Head of caudate nucleus (tissue), 42 donors: Measurements from ENCODE around the gene POR.

Experiments
- DNase-seq, 42 donors: peaks; one replicate each; pipeline versions ENCODE4 v3.0.0 to v3.0.0-alpha.2; 2020 to 2021; ENCODE audit warnings: mixed read lengths in 7 of 42
- intact Hi-C: fragments of 100-400 bp; cut with DNase I; formaldehyde crosslinking; loops from one replicate; pipeline ENCODE4 v1.15.0; 2022

The POR gene

DNA sequence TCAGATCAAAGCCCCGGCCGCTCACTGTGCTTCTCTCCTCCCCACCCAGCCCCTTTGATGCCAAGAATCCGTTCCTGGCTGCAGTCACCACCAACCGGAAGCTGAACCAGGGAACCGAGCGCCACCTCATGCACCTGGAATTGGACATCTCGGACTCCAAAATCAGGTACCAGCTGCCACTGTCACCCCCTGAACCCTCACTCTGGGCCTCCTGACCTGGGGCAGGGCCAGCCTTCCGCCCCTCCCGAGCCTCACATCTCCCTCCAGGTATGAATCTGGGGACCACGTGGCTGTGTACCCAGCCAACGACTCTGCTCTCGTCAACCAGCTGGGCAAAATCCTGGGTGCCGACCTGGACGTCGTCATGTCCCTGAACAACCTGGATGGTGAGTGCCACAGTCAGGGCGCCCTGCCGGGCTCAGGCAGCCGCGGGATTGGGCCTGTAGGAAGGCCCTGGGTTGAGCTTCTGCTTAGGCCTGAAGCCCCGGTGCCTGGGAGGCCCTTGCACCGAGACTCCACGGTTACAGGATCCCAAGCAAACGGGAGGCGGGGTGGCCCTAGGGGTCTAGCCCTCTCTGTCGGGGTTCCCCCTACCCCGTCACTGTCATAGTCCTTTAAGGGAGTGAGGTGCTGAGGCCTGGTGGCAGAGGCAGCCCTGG is 68.6 kb downstream of the POR start:
- no peak for DNase-seq
- intact Hi-C loops, result no loop called here

DNA sequence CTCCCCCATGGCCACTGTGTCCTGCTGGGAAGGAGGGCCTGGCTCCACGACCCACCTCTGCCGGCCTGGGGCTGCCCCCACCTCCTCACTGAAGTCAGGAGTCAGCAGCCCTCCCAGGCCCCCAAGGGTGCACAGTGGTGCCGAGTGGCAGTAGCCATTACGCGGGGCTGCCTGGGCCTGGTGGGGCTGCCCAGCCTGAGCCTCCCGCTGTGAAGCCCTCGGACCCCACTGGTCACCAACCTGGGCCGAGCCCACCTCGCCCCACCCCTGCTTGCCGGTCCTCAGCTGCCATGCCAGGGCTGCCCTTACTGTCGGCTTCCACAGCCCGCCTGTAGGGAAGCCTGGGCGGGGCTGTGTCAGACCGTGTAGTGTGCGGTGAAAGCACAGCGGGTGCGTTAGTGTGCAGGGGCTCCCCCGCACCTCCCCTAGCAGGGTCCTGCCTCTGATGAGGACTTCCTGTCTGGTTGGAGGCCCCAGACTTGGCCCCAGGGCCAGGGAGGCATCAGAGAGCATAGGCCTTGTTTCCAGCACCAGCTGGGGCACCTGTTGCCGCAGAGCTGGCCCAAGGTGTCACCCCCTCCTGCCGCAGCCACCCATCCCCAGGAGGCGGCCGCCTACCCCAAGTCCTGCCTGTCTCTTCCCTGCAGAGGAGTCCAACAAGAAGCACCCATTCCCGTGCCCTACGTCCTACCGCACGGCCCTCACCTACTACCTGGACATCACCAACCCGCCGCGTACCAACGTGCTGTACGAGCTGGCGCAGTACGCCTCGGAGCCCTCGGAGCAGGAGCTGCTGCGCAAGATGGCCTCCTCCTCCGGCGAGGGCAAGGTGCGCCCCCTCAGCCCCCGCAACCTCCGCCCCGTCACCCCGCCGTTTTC is 69.4 kb downstream of the POR start:
- DNase-seq, result no peak
- intact Hi-C loops, result no loop called here

DNA sequence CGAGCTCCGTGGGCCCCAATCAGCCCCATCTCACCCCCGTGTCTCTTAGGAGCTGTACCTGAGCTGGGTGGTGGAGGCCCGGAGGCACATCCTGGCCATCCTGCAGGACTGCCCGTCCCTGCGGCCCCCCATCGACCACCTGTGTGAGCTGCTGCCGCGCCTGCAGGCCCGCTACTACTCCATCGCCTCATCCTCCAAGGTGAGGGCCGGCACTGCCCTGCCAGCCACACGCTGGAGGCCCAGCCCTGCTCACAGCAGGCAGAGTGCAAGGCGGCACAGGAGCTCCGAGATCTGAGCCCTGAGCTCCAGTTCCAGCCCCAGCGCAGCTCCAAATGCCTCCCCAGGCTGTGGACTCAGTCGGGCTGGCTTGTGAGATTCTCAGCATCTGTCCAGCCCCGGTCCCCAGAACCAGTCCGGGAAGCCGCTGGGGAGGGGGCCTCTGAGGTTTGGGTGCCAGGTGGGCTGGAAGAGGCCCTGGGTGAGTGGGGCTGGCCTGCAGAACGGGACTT is 70.1 kb downstream of the POR start:
- intact Hi-C loops, result no loop called here
- no peak for DNase-seq

DNA sequence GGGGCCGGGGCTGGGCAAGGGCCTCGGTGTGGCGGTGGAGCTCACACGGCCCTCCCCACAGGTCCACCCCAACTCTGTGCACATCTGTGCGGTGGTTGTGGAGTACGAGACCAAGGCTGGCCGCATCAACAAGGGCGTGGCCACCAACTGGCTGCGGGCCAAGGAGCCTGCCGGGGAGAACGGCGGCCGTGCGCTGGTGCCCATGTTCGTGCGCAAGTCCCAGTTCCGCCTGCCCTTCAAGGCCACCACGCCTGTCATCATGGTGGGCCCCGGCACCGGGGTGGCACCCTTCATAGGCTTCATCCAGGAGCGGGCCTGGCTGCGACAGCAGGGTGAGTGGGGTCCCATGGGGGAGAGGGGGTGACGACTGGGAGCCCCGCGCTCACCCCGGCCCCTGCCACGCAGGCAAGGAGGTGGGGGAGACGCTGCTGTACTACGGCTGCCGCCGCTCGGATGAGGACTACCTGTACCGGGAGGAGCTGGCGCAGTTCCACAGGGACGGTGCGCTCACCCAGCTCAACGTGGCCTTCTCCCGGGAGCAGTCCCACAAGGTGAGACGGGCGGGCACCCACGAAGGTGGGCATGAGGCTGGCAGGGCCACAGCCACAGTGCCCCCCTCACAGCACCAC is 70.7 kb downstream of the POR start:
- no peak for DNase-seq
- intact Hi-C loops, result no loop called here

DNA sequence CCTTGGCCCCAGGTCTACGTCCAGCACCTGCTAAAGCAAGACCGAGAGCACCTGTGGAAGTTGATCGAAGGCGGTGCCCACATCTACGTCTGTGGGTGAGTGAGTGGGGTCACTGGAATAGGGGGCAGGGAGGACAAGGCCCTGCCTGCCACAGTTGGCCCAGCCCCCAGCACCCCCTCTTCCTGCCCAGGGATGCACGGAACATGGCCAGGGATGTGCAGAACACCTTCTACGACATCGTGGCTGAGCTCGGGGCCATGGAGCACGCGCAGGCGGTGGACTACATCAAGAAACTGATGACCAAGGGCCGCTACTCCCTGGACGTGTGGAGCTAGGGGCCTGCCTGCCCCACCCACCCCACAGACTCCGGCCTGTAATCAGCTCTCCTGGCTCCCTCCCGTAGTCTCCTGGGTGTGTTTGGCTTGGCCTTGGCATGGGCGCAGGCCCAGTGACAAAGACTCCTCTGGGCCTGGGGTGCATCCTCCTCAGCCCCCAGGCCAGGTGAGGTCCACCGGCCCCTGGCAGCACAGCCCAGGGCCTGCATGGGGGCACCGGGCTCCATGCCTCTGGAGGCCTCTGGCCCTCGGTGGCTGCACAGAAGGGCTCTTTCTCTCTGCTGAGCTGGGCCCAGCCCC is 71.3 kb downstream of the POR start:
- intact Hi-C loops, result no loop called here
- no peak for DNase-seq

DNA sequence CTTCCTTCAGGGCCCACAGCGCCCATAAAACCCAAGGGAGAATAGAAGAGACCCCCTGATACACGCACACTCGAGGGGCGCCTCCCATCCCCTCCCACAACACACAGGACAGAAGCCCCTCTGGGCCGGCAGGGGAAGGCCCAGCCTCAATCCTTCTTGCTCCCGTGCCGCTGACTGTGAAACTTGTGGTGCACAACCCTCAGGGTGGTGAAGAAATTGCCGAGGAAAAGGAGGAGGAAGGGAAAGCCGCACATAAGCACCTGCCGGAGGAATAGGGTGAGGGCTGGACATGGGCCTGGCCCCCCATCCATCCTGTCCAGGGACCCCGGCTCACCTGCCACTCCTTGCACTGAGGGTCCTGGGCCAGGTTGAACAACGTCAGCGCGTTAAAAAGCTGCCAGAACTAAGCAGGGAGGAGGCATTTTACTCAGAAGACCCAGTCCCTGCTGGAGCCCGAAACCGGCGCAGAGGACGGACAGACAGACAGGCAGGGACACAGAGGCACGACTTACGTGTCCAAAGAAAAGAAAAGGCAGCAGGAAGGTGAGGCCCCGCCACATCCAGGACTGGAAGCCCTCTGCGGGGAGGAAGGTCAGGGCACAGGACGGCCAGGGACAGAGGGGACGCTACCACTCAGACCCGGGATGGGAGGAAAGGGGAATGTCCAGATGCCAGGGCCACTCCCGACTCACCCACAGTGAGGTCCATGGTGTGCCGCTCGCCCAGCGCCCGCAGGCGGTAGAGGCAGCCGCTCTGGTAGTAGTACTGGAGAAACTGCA is 72.3 kb downstream of the POR start:
- no peak for DNase-seq
- intact Hi-C loops, result no loop called here

DNA sequence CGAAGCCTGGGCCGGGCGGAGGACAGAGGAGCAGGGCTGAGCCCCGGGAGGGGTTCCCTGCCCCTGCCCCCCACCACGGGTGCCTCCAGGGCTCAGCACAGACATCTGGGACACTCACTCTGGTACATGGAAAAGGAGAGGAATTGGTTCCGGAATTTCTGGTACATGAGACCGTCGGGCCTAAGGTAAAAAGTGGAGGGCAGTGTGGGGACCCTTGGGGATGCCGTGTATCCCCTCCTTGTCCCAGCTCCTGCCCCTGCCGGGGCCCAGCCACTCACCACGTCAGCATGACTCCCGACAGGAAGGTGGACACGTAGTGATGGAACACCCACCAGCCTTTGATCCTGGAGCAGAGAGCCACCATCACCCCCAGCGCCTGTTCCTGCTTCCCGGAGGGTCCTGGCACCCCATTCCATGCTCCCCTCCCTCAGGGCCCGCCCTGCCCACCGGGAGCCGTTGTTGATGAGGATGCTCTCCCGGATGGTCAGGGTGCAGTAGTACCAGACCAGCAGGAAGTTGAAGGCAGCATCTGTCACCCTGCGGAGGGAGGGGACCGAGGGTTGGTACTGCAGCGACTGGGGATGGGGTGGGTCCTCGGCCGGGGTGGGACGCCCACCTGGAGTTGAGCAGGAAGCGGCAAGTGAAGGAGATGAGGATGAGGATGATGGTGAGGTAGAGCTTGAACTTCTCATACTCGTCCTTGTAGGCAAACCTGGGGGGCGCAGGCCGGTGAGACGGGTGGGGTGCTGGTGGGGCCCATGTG is 73.0 kb downstream of the POR start:
- no peak for DNase-seq
- intact Hi-C loops, result no loop called here

DNA sequence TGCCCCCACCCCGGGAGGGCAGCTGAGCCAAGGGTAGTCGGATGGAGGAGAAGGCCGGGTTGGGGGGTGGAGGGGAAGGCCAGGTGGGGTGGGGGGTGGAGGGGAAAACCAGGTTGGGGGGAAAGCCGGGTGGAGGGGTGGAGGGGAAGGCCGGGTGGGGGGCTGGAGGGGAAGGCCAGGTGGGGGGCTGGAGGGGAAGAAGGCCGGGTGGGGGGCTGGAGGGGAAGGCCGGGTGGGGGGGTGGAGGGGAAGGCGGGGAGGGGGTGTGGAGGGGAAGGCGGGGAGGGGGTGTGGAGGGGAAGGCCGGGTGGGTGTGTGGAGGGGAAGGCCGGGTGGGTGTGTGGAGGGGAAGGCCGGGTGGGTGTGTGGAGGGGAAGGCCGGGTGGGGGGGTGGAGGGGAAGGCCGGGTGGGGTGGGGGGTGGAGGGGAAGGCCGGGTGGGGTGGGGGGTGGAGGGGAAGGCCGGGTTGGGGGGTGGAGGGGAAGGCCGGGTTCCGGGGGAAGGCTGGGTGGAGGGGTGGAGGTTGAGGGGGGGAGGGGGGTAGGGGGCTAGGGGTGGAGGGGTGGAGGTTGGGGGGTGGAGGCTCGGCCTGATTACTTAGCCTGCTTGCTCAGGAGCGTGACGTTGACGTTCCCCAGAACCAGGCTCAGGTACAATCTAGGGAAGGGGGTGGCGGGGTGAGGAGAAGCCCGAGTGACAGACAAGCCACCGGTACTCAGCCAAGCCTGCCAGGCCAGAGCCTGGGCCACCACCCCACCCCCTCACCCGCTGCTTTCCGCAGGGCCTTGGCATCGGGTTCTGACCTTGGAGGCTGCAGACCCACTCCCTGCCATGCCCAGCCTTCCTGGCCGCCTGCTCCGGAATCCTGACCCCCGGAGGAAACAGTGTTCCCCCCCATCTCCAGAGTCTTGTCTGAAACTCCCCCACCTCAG is 73.9 kb downstream of the POR start:
- intact Hi-C loops, result no loop called here
- DNase-seq, result peak in 19 of 42 donors; percentile 29 to 79 (median 51)

DNA sequence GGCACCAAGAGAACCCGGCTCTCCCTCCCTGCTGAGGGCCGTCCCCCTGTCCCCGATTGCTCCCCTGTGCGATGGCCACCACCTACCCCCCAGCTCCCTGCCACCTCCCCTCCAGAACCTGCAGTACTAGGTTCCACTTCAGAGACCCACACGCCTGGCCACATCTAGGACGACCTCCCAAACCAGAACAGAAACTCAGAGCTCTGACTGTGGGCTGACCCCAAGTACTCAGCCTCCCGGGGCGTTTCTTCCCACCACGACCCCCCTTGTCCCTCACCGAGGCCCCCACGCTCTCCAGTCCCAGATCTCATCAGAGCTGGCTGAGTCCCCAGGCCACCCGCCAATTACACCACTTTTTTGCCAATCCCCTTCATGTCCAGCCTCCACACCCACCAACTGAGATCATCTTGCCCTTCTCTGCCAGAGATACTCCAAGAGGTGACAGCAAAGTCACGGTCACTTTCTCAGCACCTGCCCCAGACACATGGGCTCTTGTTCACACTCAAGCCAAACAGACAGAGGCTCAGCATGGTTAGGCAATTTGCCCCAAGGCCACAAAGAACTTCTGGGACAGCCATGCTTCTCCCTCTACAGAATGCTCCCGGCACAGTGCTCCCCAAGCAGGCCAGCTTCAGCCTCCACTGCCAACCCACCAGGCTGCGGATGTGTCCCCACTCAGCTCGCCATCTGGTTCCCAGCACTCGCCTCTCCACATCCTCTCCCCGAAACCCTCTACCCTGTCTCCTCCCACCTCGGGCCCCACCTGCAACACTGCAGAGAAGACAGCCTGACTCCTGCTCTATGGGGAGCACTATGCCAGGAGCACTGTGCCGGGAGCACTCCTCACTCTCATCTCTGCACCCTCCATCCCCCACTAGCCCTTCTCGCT is 74.8 kb downstream of the POR start:
- peak in 1 of 42 donors; percentile 13 for DNase-seq
- intact Hi-C loops, result loop anchor here (10.0 kb wide), 1 partner anchor 105 kb away; no protein-coding TSS in a partner anchor

DNA sequence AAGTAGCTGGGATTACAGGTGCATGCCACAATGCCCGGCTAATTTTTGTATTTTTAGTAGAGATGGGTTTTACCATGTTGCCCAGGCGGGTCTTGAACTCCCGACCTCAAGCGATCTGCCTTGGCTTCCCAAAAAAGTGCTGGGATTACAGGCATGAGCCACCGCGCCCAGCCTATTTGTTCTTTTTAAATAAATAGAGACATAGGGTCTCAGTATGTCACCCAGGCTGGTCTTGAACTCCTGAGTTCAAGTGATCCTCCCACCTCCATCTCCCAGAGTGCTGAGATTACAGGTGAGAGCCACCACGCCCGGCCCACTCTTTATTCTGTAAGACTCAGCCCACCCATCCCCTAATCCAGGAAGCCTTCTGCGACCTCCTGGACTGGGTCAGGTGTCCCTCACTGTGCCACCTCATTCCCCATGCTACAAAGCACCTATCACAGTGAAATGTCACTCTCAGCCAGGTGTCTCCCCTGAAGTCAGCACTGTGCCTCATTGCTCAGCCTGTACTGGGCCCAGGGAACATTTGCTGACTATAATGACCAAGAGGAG is 76.7 kb downstream of the POR start:
- intact Hi-C loops, result loop anchor here (10.0 kb wide), 1 partner anchor 107 kb away; no protein-coding TSS in a partner anchor
- no peak for DNase-seq

DNA sequence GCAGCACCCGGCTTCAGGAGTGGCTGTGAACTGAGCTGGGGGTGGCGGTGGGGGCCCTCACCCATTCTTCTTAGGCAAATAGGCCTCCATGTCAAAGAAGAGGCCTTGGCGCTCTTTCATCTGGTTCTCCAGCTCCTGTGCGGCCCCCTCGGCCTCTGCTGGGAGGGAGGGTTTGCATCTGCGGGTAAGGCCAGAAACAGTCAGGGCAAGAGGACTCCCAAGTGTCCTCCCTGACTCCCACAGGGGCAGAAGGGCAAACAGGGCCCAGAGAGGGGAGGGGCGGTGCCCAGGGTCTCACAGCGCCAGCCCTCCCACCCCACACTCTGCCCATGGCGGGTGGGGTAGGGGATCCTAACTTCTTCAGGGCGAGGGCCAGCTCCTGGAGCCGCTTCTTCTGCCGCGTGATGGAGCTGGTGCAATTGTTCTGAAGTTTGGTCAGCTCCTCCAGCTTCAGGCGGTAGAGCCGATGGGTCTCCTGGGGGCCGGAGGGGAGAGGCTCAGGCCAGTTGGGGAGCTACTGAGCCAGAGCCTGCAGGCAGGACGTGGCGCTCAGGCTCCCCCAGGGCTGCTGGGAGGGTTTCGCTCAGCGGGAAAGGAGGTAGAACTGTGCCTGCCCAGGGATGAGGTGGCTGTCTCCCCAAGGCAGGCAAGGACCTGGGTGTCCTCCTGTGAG is 77.3 kb downstream of the POR start:
- DNase-seq, result peak in 2 of 42 donors; percentile 9 to 14
- intact Hi-C loops, result loop anchor here (10.0 kb wide), 1 partner anchor 107 kb away; no protein-coding TSS in a partner anchor

DNA sequence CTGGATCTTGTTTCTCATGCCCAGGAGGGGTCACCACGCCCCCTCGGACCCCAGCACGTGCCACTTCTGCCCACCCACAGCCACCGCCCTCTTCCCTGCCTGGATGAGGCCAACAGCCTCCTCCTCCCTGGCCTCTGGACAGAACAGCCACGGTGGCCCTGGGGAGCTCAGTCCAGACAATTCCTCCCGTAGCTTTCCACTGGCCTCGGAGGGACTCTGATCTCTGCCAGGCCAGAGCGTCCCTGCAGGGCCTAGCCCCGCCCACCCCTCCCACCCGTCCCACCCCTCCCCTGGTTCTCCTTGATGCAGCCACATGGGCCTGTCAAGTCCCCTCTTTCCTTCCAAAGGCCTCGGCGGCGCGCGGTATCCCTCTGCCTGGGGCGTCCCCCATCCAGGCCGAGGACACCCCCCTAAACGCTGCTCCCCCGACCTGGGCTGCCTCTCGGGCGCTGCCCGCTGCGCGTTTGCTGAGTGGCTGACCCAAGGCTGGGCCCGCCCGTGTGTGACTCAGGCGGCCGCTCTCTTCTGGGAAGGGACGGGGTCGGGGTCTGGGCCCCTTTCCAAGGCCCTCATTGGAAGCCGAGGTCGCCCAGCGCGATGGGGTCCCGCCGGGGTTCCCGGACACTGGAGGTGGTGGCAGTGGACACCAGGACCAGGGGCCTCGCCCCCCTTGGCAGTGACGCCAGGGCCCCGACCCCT is 78.9 kb downstream of the POR start:
- peak in 27 of 42 donors; percentile 19 to 76 (median 50) for DNase-seq
- intact Hi-C loops, result loop anchor here (10.0 kb wide), 1 partner anchor 109 kb away; no protein-coding TSS in a partner anchor

DNA sequence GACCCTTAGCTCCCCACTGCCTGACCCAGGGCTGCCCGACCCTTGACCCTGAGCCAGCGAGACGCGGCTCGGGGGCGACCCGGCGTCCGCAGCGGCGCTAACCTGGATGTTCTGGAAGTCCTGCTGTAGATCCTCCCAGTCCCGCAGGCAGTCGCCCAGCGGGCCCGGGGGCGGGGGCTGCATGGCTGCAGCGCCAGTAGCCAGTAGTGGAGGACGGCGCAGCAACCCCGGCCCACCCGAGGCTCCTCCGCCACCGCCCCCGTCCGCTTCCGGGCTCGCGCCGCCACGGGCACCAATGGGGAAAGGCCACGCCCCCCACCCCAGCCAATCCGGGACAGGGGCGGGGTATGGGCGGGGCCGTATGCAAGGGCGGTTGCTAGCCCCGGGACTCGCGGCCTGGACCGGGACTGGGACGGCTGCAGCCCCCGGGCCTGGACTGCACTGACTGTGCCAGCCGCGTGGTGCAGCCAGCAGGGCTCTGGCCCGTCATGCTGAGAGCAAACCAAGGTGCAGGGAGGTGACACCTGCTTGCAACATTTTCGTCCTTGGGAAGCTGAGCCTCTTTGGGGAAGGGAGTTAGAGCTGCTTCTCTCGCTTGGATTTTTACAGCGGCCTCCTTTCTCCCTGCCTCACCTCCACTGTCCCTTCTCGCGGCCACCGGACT is 79.6 kb downstream of the POR start, which contains the start of gene TMEM120A:
Gene TMEM120A, minus strand, starts transcription at position 208 of the 664 bp plus-strand sequence. Its CDS starts 25 bp downstream, at position 183.
- peak; percentile 83 to 98 (median 95) for DNase-seq
- intact Hi-C loops, result loop anchor here (10.0 kb wide), 1 partner anchor 110 kb away; no protein-coding TSS in a partner anchor
